22Rv1 (cell line): ENCODE results near the gene C1QTNF3.

Source experiments
- ZFX ChIP-seq: fragments of 450-650 bp; IDR thresholded peaks from 2 replicates; pipeline ENCODE4 v1.6.1; 2017; ENCODE audit warnings: antibody characterized with exemption, borderline replicate concordance
- TF ChIP-seq, protein P1 (sequence below): fragments of 450-650 bp; IDR thresholded peaks from 2 replicates; pipeline ENCODE4 v1.5.1; 2017; ENCODE audit warnings: mild to moderate bottlenecking

DNA sequence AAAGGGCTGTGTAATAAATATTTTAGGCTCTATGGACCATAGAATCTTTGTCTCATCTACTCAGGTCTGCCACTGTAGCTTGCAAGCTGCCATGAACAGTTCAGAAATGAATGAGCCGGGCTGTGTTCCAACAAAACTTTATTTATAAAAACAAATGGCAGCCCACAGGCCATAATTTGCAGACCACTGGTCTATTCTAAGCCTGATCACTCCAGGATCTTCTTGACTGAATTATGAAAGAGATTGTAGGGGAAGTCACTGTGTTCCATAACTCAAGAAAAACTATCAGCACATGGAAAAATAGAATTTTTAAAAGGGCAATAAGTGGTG lies 11.4 kb upstream of the C1QTNF3 start:
- TF ChIP-seq, protein P1, sequence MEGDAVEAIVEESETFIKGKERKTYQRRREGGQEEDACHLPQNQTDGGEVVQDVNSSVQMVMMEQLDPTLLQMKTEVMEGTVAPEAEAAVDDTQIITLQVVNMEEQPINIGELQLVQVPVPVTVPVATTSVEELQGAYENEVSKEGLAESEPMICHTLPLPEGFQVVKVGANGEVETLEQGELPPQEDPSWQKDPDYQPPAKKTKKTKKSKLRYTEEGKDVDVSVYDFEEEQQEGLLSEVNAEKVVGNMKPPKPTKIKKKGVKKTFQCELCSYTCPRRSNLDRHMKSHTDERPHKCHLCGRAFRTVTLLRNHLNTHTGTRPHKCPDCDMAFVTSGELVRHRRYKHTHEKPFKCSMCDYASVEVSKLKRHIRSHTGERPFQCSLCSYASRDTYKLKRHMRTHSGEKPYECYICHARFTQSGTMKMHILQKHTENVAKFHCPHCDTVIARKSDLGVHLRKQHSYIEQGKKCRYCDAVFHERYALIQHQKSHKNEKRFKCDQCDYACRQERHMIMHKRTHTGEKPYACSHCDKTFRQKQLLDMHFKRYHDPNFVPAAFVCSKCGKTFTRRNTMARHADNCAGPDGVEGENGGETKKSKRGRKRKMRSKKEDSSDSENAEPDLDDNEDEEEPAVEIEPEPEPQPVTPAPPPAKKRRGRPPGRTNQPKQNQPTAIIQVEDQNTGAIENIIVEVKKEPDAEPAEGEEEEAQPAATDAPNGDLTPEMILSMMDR, result no peak
- TF ChIP-seq ZFX, result no peak
